Ishikawa (cell line): ENCODE data around the gene NBAS.

ENCODE experiments used
- MAX ChIP-seq: IDR thresholded peaks from 2 replicates; pipeline ENCODE4 v1.6.1; 2012
- TAF1 ChIP-seq: IDR thresholded peaks from 2 replicates; pipeline ENCODE4 v1.6.1; 2012; ENCODE audit warnings: low read depth, mild to moderate bottlenecking
- YY1 ChIP-seq: IDR thresholded peaks from 2 replicates; pipeline ENCODE4 v1.6.1; 2012; ENCODE audit warnings: low read depth

GRCh38 chr2:15184491-15184890 lies 376.6 kb downstream of the NBAS start:
- no peak for TF ChIP-seq YY1
- TF ChIP-seq TAF1, result no peak
- TF ChIP-seq MAX, result no peak
